ENCODE measurements around the gene CDX1. TPM values are rescaled to one million over a fixed set of nuclear protein-coding genes. Genes with fewer than 3 reads are reported as not detected.

The CDX1 gene
- polyA plus RNA-seq, 3 donors = not detected

GRCh38 chr5:150156027-150156368, 10.6 kb upstream of the CDX1 start:
- Histone ChIP-seq H3K36me3 (replicated peaks in 1 of 2; ENCODE audit: control insufficient read depth in 1 of 2, insufficient read depth in 2 of 2, low read length in 2 of 2) (no peaks in the 10 kb centered on the region), H4K20me1 (ENCODE audit: insufficient read depth, low read length) (no peaks in the 10 kb centered on the region), H3K27me3 (ENCODE audit: control insufficient read depth in 2 of 2, insufficient read depth in 2 of 2, low read length in 2 of 2) (peaks cover 0 to 18% of the 10 kb centered on the region in 2 donors), H3K4me1 (ENCODE audit: control insufficient read depth in 1 of 2, insufficient read depth in 2 of 2, low read length in 2 of 2) (peaks cover 8 to 11% of the 10 kb centered on the region in 2 donors), H2AFZ (ENCODE audit: insufficient read depth, low read depth, low read length, poor library complexity, severe bottlenecking) (peak overlapping the region; percentile 19), H3K79me2 (ENCODE audit: insufficient read depth, low read length) (no peaks in the 10 kb centered on the region), H3K27ac (ENCODE audit: low read depth in 1 of 2, low read length in 2 of 2) (no peak overlapping the region), H3K9ac (ENCODE audit: insufficient read depth, low read length, poor library complexity, severe bottlenecking) (no peak overlapping the region), H3K9me3 (replicated peaks in 1 of 2; ENCODE audit: control insufficient read depth in 1 of 2, insufficient read depth in 1 of 2, low read length in 2 of 2) (no peaks in the 10 kb centered on the region), H3K4me3 (replicated peaks in 1 of 3; ENCODE audit: low read depth in 2 of 3, low read length in 3 of 3) (peak overlapping the region in 2 of 3 experiments; percentile 3 to 56), H3K4me2 (replicated peaks; ENCODE audit: extremely low read depth, low read length, poor library complexity, severe bottlenecking) (peak overlapping the region; percentile 59)
- peak overlapping the region; percentile 79 to 93 for H3K4me3 Mint-ChIP-seq
- H3K4me1 Mint-ChIP-seq = peaks cover 15% of the 10 kb centered on the region
- DNase-seq = no peak
- 6% methylated on average over 7 of the region's 9 CpGs for WGBS (ENCODE audit: insufficient coverage)
- peaks cover 24 to 33% (median 27%) of the 10 kb centered on the region in 3 donors for H3K27me3 Mint-ChIP-seq (ENCODE audit: low read depth in 3 of 3)
- peak overlapping the region in 4 of 7 donors; percentile 20 to 60 (median 46) for H3K27ac Mint-ChIP-seq
- H3K36me3 Mint-ChIP-seq = peaks cover 0 to 3% of the 10 kb centered on the region in 2 donors
- intact Hi-C loops (cut with micrococcal nuclease) = no loop called here
- TF ChIP-seq, protein P1, sequence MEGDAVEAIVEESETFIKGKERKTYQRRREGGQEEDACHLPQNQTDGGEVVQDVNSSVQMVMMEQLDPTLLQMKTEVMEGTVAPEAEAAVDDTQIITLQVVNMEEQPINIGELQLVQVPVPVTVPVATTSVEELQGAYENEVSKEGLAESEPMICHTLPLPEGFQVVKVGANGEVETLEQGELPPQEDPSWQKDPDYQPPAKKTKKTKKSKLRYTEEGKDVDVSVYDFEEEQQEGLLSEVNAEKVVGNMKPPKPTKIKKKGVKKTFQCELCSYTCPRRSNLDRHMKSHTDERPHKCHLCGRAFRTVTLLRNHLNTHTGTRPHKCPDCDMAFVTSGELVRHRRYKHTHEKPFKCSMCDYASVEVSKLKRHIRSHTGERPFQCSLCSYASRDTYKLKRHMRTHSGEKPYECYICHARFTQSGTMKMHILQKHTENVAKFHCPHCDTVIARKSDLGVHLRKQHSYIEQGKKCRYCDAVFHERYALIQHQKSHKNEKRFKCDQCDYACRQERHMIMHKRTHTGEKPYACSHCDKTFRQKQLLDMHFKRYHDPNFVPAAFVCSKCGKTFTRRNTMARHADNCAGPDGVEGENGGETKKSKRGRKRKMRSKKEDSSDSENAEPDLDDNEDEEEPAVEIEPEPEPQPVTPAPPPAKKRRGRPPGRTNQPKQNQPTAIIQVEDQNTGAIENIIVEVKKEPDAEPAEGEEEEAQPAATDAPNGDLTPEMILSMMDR (IDR thresholded peaks at IDR 0.05) = no peak
- peaks cover 0 to 2% (median 0%) of the 10 kb centered on the region in 7 donors for H3K9me3 Mint-ChIP-seq

DNA sequence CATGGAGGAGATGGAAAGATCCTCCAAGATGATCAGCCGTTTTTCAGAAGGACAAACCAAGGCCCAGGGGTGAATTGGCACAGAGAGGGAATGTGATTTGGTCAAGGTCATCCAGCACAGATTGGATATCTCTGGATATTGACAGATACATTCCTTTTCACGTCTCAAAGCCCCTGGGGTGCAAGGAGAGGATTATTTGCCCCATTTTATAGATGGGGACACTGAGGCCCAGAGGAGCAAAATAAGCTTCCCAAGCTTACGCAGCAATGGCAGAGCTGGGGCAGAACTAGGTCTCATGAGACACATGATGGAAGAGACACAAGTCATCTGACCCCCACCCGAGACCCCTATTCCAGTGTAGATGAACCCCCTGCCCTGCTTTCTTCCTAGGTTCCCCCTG, 10.0 kb upstream of the CDX1 start:
- peaks cover 0 to 18% of the 10 kb centered on the region in 2 donors for H3K27me3 ChIP-seq (ENCODE audit: control insufficient read depth in 2 of 2, insufficient read depth in 2 of 2, low read length in 2 of 2)
- DNase-seq = no peak
- no peak overlapping the region for H3K4me2 ChIP-seq (replicated peaks; ENCODE audit: extremely low read depth, low read length, poor library complexity, severe bottlenecking)
- peak overlapping the region in 1 of 2 donors; percentile 93 for H3K4me3 Mint-ChIP-seq
- H3K9me3 ChIP-seq (replicated peaks in 1 of 2; ENCODE audit: control insufficient read depth in 1 of 2, insufficient read depth in 1 of 2, low read length in 2 of 2) = no peaks in the 10 kb centered on the region
- H3K9me3 Mint-ChIP-seq = peaks cover 0 to 2% (median 0%) of the 10 kb centered on the region in 7 donors
- H2AFZ ChIP-seq (ENCODE audit: insufficient read depth, low read depth, low read length, poor library complexity, severe bottlenecking) = no peak overlapping the region
- intact Hi-C loops (cut with micrococcal nuclease) = no loop called here
- peaks cover 24 to 33% (median 25%) of the 10 kb centered on the region in 3 donors for H3K27me3 Mint-ChIP-seq (ENCODE audit: low read depth in 3 of 3)
- peaks cover 15% of the 10 kb centered on the region for H3K4me1 Mint-ChIP-seq
- H3K4me1 ChIP-seq (ENCODE audit: control insufficient read depth in 1 of 2, insufficient read depth in 2 of 2, low read length in 2 of 2) = peaks cover 8 to 11% of the 10 kb centered on the region in 2 donors
- peaks cover 0 to 3% of the 10 kb centered on the region in 2 donors for H3K36me3 Mint-ChIP-seq
- no peak overlapping the region for H3K9ac ChIP-seq (ENCODE audit: insufficient read depth, low read length, poor library complexity, severe bottlenecking)
- H3K27ac Mint-ChIP-seq = no peak overlapping the region
- WGBS (ENCODE audit: insufficient coverage) = 93% methylated on average over 3 of the region's 4 CpGs
- H3K27ac ChIP-seq (ENCODE audit: low read depth in 1 of 2, low read length in 2 of 2) = no peak overlapping the region
- no peaks in the 10 kb centered on the region for H4K20me1 ChIP-seq (ENCODE audit: insufficient read depth, low read length)
- H3K4me3 ChIP-seq (replicated peaks in 1 of 3; ENCODE audit: low read depth in 2 of 3, low read length in 3 of 3) = no peak overlapping the region
- no peaks in the 10 kb centered on the region for H3K36me3 ChIP-seq (replicated peaks in 1 of 2; ENCODE audit: control insufficient read depth in 1 of 2, insufficient read depth in 2 of 2, low read length in 2 of 2)
- TF ChIP-seq, protein P1 (IDR thresholded peaks at IDR 0.05) = no peak
- no peaks in the 10 kb centered on the region for H3K79me2 ChIP-seq (ENCODE audit: insufficient read depth, low read length)
